Glutamatergic neuron (in vitro differentiated cells): ENCODE data around the gene DNAJA4. TPM values are rescaled to one million over a fixed set of nuclear protein-coding genes. Genes with fewer than 3 reads are reported as not detected.

Experiments used
- DNase-seq: peaks from one replicate; pipeline ENCODE4 v3.0.0; 2022
- H3K27ac Mint-ChIP-seq: one replicate; pipeline ENCODE4 v1.8.0; 2020; ENCODE audit warnings: mild to moderate bottlenecking, mixed read lengths, inconsistent platforms; ENCODE audit not compliant: unreplicated experiment
- H3K27me3 Mint-ChIP-seq: one replicate; pipeline ENCODE4 v1.8.0; 2020; ENCODE audit warnings: mild to moderate bottlenecking, moderate library complexity, mixed read lengths, inconsistent platforms; ENCODE audit not compliant: unreplicated experiment
- H3K36me3 Mint-ChIP-seq: one replicate; pipeline ENCODE4 v1.8.0; 2020; ENCODE audit warnings: mild to moderate bottlenecking, mixed read lengths, inconsistent platforms; ENCODE audit not compliant: unreplicated experiment
- H3K4me1 Mint-ChIP-seq: one replicate; pipeline ENCODE4 v1.8.0; 2020; ENCODE audit warnings: mild to moderate bottlenecking, low read depth, mixed read lengths, inconsistent platforms; ENCODE audit not compliant: unreplicated experiment
- H3K4me3 Mint-ChIP-seq: one replicate; pipeline ENCODE4 v1.8.0; 2020; ENCODE audit warnings: mild to moderate bottlenecking, mixed read lengths, inconsistent platforms; ENCODE audit not compliant: unreplicated experiment
- H3K9me3 Mint-ChIP-seq: one replicate; pipeline ENCODE4 v1.8.0; 2020; ENCODE audit warnings: mild to moderate bottlenecking, moderate library complexity, mixed read lengths, inconsistent platforms; ENCODE audit not compliant: unreplicated experiment
- CTCF ChIP-seq: fragments of 200-600 bp; sonication (generic); IDR thresholded peaks from one replicate; pipeline ENCODE4 v1.5.0; 2021; ENCODE audit not compliant: partially characterized antibody, unreplicated experiment
- total RNA-seq: library from RNA; stranded (reverse); fragmentation: NEBNext Ultra II Directional; extraction: Animal tissue kit (Norgen Biotek cat#: 25700); gene quantifications from one replicate; pipeline ENCODE4 v1.2.1, GENCODE V29; 2021; ENCODE audit not compliant: unreplicated experiment

Gene DNAJA4
- total RNA-seq, 1 donor from 2014 or later: 2.4 TPM

GRCh38 chr15:78259232-78259631 lies 5.1 kb upstream of the DNAJA4 start:
- H3K36me3 Mint-ChIP-seq: no peaks in the 10 kb centered on the region

GRCh38 chr15:78260489-78260888 lies 3.9 kb upstream of the DNAJA4 start:
- H3K36me3 Mint-ChIP-seq: no peaks in the 10 kb centered on the region
- peak overlapping the region; percentile 50 for H3K4me3 Mint-ChIP-seq
- no peaks in the 10 kb centered on the region for H3K27me3 Mint-ChIP-seq
- peak overlapping the region; percentile 3 for H3K27ac Mint-ChIP-seq
- no peak for TF ChIP-seq CTCF
- H3K4me1 Mint-ChIP-seq: peaks cover 9% of the 10 kb centered on the region
- peaks cover 2% of the 10 kb centered on the region for H3K9me3 Mint-ChIP-seq
- DNase-seq: no peak

More at GRCh38 chr15:78259232-78259631, 5.1 kb upstream of the DNAJA4 start:
- H3K4me1 Mint-ChIP-seq: peaks cover 9% of the 10 kb centered on the region
- H3K9me3 Mint-ChIP-seq: peaks cover 2% of the 10 kb centered on the region
- DNase-seq: no peak
- no peak overlapping the region for H3K27ac Mint-ChIP-seq
- H3K4me3 Mint-ChIP-seq: no peak overlapping the region
- no peak for TF ChIP-seq CTCF
- H3K27me3 Mint-ChIP-seq: no peaks in the 10 kb centered on the region

- no peak for TF ChIP-seq CTCF
Observed at GRCh38 chr15:78261062-78261461, 3.3 kb upstream of the DNAJA4 start.

GRCh38 chr15:78263351-78263781 lies 996 bp upstream of the DNAJA4 start:
- Mint-ChIP-seq H3K27ac (no peak overlapping the region), H3K4me1 (peaks cover 9% of the 10 kb centered on the region), H3K27me3 (peaks cover 1% of the 10 kb centered on the region), H3K4me3 (peak overlapping the region; percentile 20), H3K9me3 (peaks cover 2% of the 10 kb centered on the region), H3K36me3 (no peaks in the 10 kb centered on the region)
- no peak for DNase-seq
- TF ChIP-seq CTCF: no peak

More at GRCh38 chr15:78261062-78261461, 3.3 kb upstream of the DNAJA4 start:
- DNase-seq: no peak
- H3K27me3 Mint-ChIP-seq: peaks cover 1% of the 10 kb centered on the region
- H3K4me3 Mint-ChIP-seq: no peak overlapping the region
- H3K36me3 Mint-ChIP-seq: no peaks in the 10 kb centered on the region
- H3K9me3 Mint-ChIP-seq: peaks cover 2% of the 10 kb centered on the region
- H3K27ac Mint-ChIP-seq: no peak overlapping the region
- peaks cover 9% of the 10 kb centered on the region for H3K4me1 Mint-ChIP-seq

GRCh38 chr15:78263907-78264303 lies 457 bp upstream of the DNAJA4 start:
- H3K4me1 Mint-ChIP-seq: peaks cover 9% of the 10 kb centered on the region
- H3K4me3 Mint-ChIP-seq: peak overlapping the region; percentile 20
- no peak for TF ChIP-seq CTCF
- no peak overlapping the region for H3K27ac Mint-ChIP-seq
- peaks cover 2% of the 10 kb centered on the region for H3K27me3 Mint-ChIP-seq
- no peaks in the 10 kb centered on the region for H3K36me3 Mint-ChIP-seq
- DNase-seq: no peak
- H3K9me3 Mint-ChIP-seq: peaks cover 2% of the 10 kb centered on the region
